Astrocyte (in vitro differentiated cells and primary cell): ENCODE data around the gene CASKIN1. TPM values are rescaled to one million over a fixed set of nuclear protein-coding genes. Genes with fewer than 3 reads are reported as not detected.

Experiments
- DNase-seq: peaks from one replicate; pipeline ENCODE4 v3.0.0-alpha.2; 2010; ENCODE audit warnings: low read depth
- FAIRE-seq: peaks from 2 replicates; lab custom pipeline; 2011; peaks lifted over from hg19 to GRCh38; lab: Jason Lieb, UNC
- H2AFZ ChIP-seq: 2 replicates; pipeline ENCODE4 v1.6.0; 2012; ENCODE audit warnings: low read depth, low read length, inconsistent platforms
- H3K27ac ChIP-seq: 2 replicates; pipeline ENCODE4 v1.5.1; 2011; ENCODE audit warnings: low read depth, low read length, inconsistent platforms
- H3K27me3 ChIP-seq: 2 replicates; pipeline ENCODE4 v1.6.0; 2011; ENCODE audit warnings: low read length, inconsistent platforms; ENCODE audit not compliant: insufficient read depth
- H3K36me3 ChIP-seq: 2 replicates; pipeline ENCODE4 v1.5.1; 2011; ENCODE audit warnings: low read length, inconsistent platforms; ENCODE audit not compliant: insufficient read depth
- H3K4me1 ChIP-seq: 2 replicates; pipeline ENCODE4 v1.5.1; 2011; ENCODE audit warnings: low read length, inconsistent platforms; ENCODE audit not compliant: insufficient read depth
- H3K4me2 ChIP-seq: 2 replicates; pipeline ENCODE4 v1.6.0; 2012; ENCODE audit warnings: low read length, inconsistent platforms
- H3K4me3 ChIP-seq: 2 replicates; pipeline ENCODE4 v1.5.1; 2011; ENCODE audit warnings: low read depth, mild to moderate bottlenecking, low read length, inconsistent platforms; ENCODE audit not compliant: insufficient read depth
- H3K79me2 ChIP-seq: 2 replicates; pipeline ENCODE4 v1.6.0; 2012; ENCODE audit warnings: mild to moderate bottlenecking, low read length, inconsistent platforms; ENCODE audit not compliant: insufficient read depth
- H3K9ac ChIP-seq: 2 replicates; pipeline ENCODE4 v1.6.0; 2012; ENCODE audit warnings: mild to moderate bottlenecking, low read length, inconsistent platforms
- H3K9me3 ChIP-seq: 2 replicates; pipeline ENCODE4 v1.5.1; 2012; ENCODE audit warnings: low read depth, mild to moderate bottlenecking, low read length, inconsistent platforms; ENCODE audit not compliant: insufficient read depth
- H4K20me1 ChIP-seq: 2 replicates; pipeline ENCODE4 v1.6.0; 2012; ENCODE audit warnings: low read length, inconsistent platforms; ENCODE audit not compliant: insufficient read depth
- H3K27ac Mint-ChIP-seq: one replicate; pipeline ENCODE4 v1.8.0; 2021; ENCODE audit warnings: mild to moderate bottlenecking, mixed read lengths; ENCODE audit not compliant: unreplicated experiment
- H3K27me3 Mint-ChIP-seq: one replicate; pipeline ENCODE4 v1.8.0; 2021; ENCODE audit warnings: low read depth, mixed read lengths; ENCODE audit not compliant: unreplicated experiment
- H3K36me3 Mint-ChIP-seq: one replicate; pipeline ENCODE4 v1.8.0; 2021; ENCODE audit warnings: low read depth, mixed read lengths; ENCODE audit not compliant: unreplicated experiment
- H3K4me1 Mint-ChIP-seq: one replicate; pipeline ENCODE4 v1.8.0; 2021; ENCODE audit warnings: low read depth, mixed read lengths; ENCODE audit not compliant: unreplicated experiment
- H3K4me3 Mint-ChIP-seq: one replicate; pipeline ENCODE4 v1.8.0; 2021; ENCODE audit warnings: mild to moderate bottlenecking, moderate library complexity, mixed read lengths; ENCODE audit not compliant: unreplicated experiment
- H3K9me3 Mint-ChIP-seq: one replicate; pipeline ENCODE4 v1.8.0; 2021; ENCODE audit warnings: mild to moderate bottlenecking, mixed read lengths; ENCODE audit not compliant: unreplicated experiment
- EZH2 ChIP-seq: IDR thresholded peaks from 2 replicates; pipeline ENCODE4 v1.6.1; 2012; ENCODE audit warnings: mild to moderate bottlenecking, low read length, inconsistent platforms; ENCODE audit not compliant: insufficient read depth
- total RNA-seq: library from RNA; stranded (reverse); gene quantifications from 2 replicates; pipeline ENCODE4 v1.2.1, GENCODE V29; 2021
- TF ChIP-seq, protein P1 (sequence below): IDR thresholded peaks from 2 replicates; pipeline ENCODE4 v1.5.1; 2011; ENCODE audit warnings: low read depth, mild to moderate bottlenecking, inconsistent platforms, low read length, moderate library complexity; ENCODE audit not compliant: insufficient read depth

Gene CASKIN1
- total RNA-seq, 1 donor from 2014 or later = 0.66 TPM

DNA sequence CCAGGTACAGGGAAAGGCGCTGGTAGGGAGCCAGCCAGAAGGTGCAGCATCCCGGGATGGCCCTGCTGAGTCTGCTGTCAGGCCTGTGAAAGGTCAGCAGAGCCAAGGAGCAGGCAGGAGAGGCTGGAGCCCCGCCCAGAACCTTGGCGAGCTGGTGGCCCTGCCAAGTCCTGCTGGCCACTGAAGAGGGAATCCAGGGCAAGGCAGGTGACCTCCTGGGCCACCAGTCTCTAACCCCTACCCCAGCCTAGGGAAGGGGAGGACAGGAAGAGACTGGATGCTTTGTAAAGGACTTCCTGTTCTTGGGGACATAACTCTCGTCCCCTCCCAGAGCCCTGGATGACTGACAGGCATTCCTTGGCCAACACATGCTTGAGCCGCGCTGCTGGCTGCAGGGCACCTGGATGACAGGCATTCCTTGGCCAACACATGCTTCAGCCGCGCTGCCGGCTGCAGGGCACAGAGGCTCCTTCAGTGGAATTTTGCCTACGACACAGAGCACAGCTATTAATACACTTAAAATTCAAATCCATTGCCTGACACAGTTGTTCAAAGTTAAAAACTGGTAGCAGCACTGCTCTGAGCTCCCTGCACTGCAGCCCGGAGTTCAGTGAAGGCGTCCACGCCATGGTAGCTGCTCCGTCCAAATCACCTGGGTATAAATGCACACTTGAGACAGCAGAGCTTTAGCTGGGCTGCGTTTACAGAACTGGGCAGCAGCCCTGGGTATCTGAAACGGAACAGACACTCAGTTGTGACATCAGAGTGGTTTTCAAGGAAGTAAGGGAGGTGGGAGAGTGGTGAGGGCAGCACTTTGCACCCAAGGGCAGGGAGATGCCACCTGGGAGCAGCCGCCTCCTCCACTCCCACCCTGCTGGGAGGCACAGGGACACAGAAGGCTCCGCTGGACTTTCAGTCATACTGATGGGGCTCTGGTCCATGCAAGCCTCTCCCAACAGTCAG, 16.2 kb upstream of the CASKIN1 start:
- Histone ChIP-seq H3K9ac (peak overlapping the region; percentile 84), H3K4me2 (peak overlapping the region; percentile 85), H4K20me1 (peaks cover 30% of the 10 kb centered on the region), H2AFZ (no peak overlapping the region), H3K79me2 (peaks cover 29% of the 10 kb centered on the region), H3K27me3 (no peaks in the 10 kb centered on the region), H3K4me1 (peaks cover 19% of the 10 kb centered on the region), H3K4me3 (peak overlapping the region; percentile 72), H3K36me3 (no peaks in the 10 kb centered on the region), H3K9me3 (no peaks in the 10 kb centered on the region), H3K27ac (no peak overlapping the region)
- Mint-ChIP-seq H3K4me3 (peak overlapping the region; percentile 87), H3K27ac (peak overlapping the region; percentile 82), H3K36me3 (peaks cover under 1% of the 10 kb centered on the region), H3K4me1 (peaks cover 12% of the 10 kb centered on the region), H3K27me3 (no peaks in the 10 kb centered on the region), H3K9me3 (no peaks in the 10 kb centered on the region)
- no peak for TF ChIP-seq EZH2
- TF ChIP-seq, protein P1, sequence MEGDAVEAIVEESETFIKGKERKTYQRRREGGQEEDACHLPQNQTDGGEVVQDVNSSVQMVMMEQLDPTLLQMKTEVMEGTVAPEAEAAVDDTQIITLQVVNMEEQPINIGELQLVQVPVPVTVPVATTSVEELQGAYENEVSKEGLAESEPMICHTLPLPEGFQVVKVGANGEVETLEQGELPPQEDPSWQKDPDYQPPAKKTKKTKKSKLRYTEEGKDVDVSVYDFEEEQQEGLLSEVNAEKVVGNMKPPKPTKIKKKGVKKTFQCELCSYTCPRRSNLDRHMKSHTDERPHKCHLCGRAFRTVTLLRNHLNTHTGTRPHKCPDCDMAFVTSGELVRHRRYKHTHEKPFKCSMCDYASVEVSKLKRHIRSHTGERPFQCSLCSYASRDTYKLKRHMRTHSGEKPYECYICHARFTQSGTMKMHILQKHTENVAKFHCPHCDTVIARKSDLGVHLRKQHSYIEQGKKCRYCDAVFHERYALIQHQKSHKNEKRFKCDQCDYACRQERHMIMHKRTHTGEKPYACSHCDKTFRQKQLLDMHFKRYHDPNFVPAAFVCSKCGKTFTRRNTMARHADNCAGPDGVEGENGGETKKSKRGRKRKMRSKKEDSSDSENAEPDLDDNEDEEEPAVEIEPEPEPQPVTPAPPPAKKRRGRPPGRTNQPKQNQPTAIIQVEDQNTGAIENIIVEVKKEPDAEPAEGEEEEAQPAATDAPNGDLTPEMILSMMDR = no peak
- FAIRE-seq (no peak), DNase-seq (no peak)

DNA sequence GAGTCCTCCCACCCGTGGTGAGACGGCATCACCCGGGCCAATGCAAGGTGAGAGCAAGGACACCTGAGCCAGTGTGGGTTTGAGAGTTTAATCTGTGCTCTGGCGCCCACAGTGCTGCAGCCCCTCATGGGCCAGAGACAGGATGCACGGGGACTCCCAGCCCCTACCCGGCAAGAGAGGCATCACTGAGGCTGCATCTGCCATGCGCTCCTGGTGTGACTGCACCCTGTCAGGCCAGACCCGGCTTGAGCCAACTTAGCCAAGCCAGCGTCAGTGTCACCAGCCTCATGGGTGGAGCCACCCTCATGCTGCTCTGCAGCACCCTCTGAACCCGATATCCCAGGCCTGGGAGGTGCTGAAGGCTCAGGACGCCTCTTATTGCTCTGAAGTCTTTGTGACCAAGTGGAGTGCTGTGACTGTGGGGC, 15.5 kb upstream of the CASKIN1 start:
- Histone ChIP-seq H2AFZ (no peak overlapping the region), H3K79me2 (peaks cover 35% of the 10 kb centered on the region), H3K9ac (no peak overlapping the region), H3K36me3 (no peaks in the 10 kb centered on the region), H3K4me3 (no peak overlapping the region), H3K4me1 (peaks cover 19% of the 10 kb centered on the region), H3K27me3 (no peaks in the 10 kb centered on the region), H4K20me1 (peaks cover 30% of the 10 kb centered on the region), H3K4me2 (peak overlapping the region; percentile 85), H3K9me3 (no peaks in the 10 kb centered on the region), H3K27ac (no peak overlapping the region)
- Mint-ChIP-seq H3K27ac (no peak overlapping the region), H3K36me3 (peaks cover 4% of the 10 kb centered on the region), H3K4me3 (peak overlapping the region; percentile 9), H3K4me1 (peaks cover 12% of the 10 kb centered on the region), H3K27me3 (no peaks in the 10 kb centered on the region), H3K9me3 (no peaks in the 10 kb centered on the region)
- FAIRE-seq = no peak
- TF ChIP-seq, protein P1 = no peak
- TF ChIP-seq EZH2 = no peak
- DNase-seq = no peak
